Coronary artery (tissue), 2 donors: ENCODE measurements around the gene SYTL1.

Experiments used
- DNase-seq: peaks from one replicate; pipeline ENCODE4 v3.0.0-alpha.2; 2017; ENCODE audit warnings: low spot score
- H3K27ac ChIP-seq, 2 donors: fragments of 200-600 bp; sonication (generic); one replicate each; pipeline ENCODE4 v1.5.1; 2016 to 2019
- H3K4me3 ChIP-seq: fragments of 200-600 bp; sonication (generic); 2 replicates; pipeline ENCODE4 v1.5.1; 2016; ENCODE audit warnings: mild to moderate bottlenecking, moderate library complexity
- CTCF ChIP-seq: fragments of 200-600 bp; sonication (generic); IDR thresholded peaks from one replicate; pipeline ENCODE4 v1.5.1; 2019; ENCODE audit warnings: antibody characterized with exemption

The SYTL1 gene

GRCh38 chr1:27388337-27389005 lies 46.6 kb downstream of the SYTL1 start:
- DNase-seq, result no peak
- H3K27ac ChIP-seq, result peak overlapping the region in 1 of 2 donors; percentile 9
- no peak overlapping the region for H3K4me3 ChIP-seq

DNA sequence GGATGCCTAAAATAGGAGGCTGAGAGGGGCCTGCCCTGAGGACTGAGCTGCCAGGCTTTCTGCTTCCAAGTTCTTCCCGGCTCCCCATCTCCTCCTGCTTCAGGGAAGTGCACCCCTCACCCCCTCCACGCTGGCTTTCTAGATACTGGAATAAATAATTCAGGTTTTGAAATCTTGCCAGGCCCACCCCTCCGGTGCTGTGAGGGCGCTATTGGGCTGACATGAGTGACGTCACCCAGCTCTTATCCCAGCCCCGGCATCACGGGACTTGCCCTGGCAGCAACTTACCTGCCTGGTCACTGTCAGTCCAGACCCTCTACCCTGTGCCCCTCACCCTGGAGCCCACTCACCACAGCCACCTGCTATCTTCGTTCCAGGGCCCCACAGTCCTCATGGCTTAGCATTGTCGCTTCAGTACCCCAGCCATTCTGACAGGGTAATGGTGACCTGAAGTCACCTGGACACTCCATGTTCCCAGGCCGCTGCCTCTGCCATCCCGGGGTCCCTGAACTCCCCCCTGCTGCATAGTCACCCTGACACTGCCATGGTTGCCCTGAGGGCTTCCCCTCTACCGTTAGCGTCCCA lies 49.8 kb downstream of the SYTL1 start:
- no peak for TF ChIP-seq CTCF
- Histone ChIP-seq H3K4me3 (peak overlapping the region; percentile 77), H3K27ac (peak overlapping the region; percentile 42 to 51)
- no peak for DNase-seq

More at GRCh38 chr1:27388337-27389005, 46.6 kb downstream of the SYTL1 start:
- peak; percentile 91 for TF ChIP-seq CTCF

- TF ChIP-seq CTCF, result peak; percentile 36
- Histone ChIP-seq H3K4me3 (peak within 1 kb of the TSS; percentile 77), H3K27ac (peak within 1 kb of the TSS; percentile 42 to 54)
- peak; percentile 91 for DNase-seq
Observed at GRCh38 chr1:27392096-27392777, 50.4 kb downstream of the SYTL1 start, which contains the start of gene GPR3. Gene GPR3 (plus strand): TSS chr1:27392622. CDS start chr1:27393799, 1,177 bp downstream.

DNA sequence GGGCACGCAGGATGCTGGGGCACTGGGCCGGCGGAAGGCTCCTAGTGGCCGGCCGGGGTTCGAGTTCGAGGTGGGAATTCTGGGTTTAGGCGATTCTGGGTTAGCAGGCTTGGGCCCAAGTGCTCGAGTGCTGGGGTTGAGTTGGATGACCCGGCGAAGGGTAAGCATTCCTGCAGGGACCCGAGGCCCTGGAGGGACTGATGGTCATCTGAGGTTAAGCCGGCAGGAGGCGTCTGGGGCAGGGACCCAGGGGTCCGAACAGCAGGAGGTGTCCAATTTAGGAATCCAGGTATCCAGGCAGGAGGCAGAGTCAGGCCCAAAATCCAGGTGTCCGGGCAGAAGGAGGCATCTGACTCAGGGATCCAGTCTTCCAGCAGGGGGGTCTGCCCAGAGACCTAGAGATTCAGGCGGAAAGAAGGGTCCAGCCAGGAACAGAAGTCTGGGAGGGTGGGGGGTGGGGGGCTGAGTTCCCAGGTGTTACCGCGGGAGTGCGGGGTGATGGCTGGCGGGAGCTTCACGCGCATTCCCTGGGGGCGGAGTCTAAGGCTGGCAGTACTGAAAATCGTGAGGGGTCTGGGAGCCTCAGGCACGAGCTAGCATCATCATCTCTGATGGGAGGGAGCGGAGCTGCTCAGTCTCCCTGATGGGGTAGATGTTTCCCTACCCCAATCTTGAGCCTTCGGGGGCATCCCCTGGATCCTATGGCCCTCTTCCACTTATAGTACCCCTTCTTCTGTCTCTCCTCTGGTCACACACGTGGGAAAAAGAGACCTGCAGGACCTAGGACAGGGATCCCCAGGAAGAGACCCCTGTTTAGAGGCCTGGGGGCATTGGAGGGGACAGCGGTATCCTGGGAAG lies 51.2 kb downstream of the SYTL1 start:
- no peak for DNase-seq
- peak overlapping the region; percentile 19 to 54 for H3K27ac ChIP-seq
- TF ChIP-seq CTCF, result no peak
- H3K4me3 ChIP-seq, result peak overlapping the region; percentile 77

DNA sequence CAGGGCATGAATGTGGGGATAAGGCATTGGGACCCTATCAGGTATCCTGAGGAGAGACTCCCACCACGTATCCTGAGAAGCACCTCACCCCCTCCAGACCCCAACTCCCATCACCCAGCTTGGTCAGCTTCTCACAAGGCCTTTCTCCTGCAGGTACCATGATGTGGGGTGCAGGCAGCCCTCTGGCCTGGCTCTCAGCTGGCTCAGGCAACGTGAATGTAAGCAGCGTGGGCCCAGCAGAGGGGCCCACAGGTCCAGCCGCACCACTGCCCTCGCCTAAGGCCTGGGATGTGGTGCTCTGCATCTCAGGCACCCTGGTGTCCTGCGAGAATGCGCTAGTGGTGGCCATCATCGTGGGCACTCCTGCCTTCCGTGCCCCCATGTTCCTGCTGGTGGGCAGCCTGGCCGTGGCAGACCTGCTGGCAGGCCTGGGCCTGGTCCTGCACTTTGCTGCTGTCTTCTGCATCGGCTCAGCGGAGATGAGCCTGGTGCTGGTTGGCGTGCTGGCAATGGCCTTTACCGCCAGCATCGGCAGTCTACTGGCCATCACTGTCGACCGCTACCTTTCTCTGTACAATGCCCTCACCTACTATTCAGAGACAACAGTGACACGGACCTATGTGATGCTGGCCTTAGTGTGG lies 51.9 kb downstream of the SYTL1 start:
- H3K27ac ChIP-seq, result no peak overlapping the region
- DNase-seq, result no peak
- TF ChIP-seq CTCF, result no peak

DNA sequence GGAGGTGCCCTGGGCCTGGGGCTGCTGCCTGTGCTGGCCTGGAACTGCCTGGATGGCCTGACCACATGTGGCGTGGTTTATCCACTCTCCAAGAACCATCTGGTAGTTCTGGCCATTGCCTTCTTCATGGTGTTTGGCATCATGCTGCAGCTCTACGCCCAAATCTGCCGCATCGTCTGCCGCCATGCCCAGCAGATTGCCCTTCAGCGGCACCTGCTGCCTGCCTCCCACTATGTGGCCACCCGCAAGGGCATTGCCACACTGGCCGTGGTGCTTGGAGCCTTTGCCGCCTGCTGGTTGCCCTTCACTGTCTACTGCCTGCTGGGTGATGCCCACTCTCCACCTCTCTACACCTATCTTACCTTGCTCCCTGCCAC lies 52.4 kb downstream of the SYTL1 start:
- H3K4me3 ChIP-seq, result no peak overlapping the region
- H3K27ac ChIP-seq, result no peak overlapping the region
- no peak for TF ChIP-seq CTCF
- DNase-seq, result no peak

More for the DNA sequence above, 51.9 kb downstream of the SYTL1 start:
- no peak overlapping the region for H3K4me3 ChIP-seq
